A549 treated with AZD9567 at 1 μM for 4 hours (cell line): Measurements from ENCODE around the gene MARK3. TPM values are rescaled to one million over a fixed set of nuclear protein-coding genes. Genes with fewer than 3 reads are reported as not detected.

Source experiments
- total RNA-seq: library from RNA; stranded (reverse); fragments of 200-300 nt; extraction: Qiagen RNA extraction; gene quantifications from 5 replicates; pipeline ENCODE4 v1.2.3, GENCODE V29; 2022; ENCODE audit not compliant: insufficient read depth

Gene MARK3
- total RNA-seq: 53.4 to 59.3 TPM (median 56.6 TPM) in 5 replicates

DNA sequence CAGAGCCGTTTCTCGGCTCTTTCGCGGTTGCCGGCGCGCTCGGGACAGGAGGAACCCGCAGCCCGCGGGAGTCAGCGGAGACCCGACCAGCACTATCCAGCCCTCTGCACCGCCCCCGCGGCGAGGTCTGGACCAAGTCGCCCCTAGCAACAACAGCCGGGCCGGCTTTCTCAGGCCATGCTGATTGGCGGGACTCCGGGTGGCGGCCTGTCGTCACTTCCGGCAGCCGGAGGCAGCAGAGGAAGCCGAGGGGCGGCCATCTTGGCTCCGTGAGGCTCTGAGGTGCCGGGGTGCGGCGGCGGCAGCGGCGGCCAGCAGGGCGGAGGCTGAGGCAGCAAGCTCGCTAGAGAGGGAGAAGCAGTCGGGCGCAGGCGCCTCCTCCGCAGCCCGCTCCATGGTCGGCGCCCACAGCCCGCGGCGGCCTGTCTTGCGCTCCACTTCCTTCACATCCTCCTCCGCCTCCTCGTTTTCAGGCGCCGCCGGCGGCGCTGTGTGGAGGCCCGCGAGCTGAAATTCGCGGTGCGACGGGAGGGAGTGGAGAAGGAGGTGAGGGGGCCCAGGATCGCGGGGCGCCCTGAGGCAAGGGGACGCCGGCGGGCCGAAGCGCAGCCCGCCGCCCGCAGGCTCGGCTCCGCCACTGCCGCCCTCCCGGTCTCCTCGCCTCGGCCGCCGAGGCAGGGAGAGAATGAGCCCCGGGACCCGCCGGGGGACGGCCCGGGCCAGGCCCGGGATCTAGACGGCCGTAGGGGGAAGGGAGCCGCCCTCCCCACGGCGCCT is at the start of gene MARK3:
Gene MARK3, plus strand, starts transcription at position 264 of the 777 bp plus-strand sequence. CDS start 615 bp downstream, outside the sequence.

DNA sequence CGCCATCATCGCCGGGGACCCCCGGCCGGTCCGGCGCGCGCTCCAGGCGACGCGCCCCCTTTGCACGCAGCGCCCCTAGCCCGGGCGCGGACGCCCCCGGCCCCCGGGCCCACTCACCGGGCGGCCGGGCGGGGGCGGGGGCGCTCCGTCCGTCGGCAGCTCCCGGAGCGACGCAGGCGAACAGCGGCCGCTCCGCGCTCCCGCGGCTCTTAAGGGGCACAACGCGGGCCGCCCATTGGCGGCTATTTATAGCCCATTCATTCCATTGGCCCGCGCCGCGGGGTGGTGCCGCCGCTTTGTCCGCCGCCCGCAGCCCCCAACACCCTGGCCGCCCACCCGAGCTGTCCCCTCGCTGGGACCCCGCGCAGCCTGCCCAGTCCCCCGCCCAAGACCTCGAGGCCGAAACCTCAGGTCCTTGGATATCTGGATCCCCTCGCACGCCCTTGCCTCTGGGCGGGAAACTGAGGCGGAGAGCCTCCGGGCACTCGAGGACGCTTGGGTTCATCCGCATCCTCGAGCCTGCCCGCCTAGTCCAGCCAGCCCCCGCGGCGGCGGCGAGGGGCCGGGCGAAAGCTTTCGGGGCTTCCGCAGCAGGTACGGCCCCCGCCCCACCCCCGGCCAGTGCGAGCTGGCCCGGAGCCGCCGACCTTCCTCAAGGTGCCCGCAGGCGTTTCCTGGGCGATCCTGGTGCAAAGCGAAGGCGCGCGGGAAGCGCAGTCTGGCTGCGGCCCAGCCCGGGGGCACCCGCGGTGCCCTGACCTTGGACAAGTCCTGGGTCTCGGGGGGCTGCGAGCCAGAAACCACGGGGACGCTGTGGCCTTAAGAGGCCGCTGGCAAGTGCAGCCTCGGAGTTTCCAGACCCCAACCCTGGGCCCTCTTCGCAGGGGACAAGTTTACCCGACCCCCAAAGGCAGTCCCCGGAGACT is 137.7 kb downstream of the MARK3 start, which contains the start of gene CKB:
Gene CKB, minus strand, starts transcription at position 182 of the 926 bp plus-strand sequence. CDS start 337 bp downstream, outside the sequence.

DNA sequence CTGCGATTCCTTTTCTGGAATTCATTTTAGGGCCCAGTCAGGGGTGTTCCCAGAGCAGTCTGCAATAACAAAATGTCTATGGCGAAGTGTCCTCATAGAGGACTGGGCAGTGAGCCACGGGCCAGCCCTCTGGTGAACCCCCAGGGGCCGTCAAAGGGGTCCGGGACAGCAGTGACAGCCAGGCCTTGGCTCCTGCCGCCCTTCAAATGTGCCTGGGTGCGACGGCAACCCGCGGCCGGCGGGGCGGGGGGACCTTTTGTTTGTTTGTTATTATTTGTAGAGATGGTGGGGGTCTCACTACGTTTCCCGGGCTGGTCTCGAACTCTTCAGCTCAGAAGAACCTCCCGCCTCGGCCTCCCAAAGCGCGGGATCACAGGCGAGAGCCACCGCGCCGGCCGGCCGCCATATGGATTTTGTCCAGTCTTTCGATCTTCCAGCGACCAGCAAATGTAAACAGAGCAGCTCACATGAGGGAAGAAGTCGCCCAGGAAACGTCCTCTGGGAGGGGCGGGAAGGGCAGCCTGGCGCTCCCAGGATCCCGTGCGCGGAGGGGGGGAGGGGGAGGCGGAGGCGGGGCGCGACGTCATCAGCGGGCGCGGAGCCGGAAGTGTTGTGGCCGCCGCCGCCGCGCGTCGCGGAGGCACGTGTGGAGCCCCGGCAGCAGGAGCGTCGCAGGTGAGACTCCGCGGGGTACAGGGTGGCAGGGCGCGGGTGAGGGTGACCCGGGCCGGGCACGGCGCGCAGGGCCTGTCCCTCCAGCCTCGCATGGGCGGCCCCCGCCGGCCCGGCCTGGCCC is 143.6 kb downstream of the MARK3 start, which contains the start of gene TRMT61A:
Gene TRMT61A, plus strand, starts transcription at position 610 of the 796 bp plus-strand sequence. CDS start 783 bp downstream, outside the sequence.

Other genes with a start within 250 kb of the MARK3 start
- gene EIF5, start 51.2 kb upstream of the MARK3 start, total RNA-seq: 229 to 285 TPM (median 267 TPM) in 5 replicates
- 116 to 142 TPM (median 137 TPM) in 5 replicates for gene CKB, start 137.4 kb downstream of the MARK3 start, total RNA-seq
- 15.2 to 31.2 TPM (median 28.0 TPM) in 5 replicates for gene TRMT61A, start 143.8 kb downstream of the MARK3 start, total RNA-seq
- gene BAG5, start 177.2 kb downstream of the MARK3 start, total RNA-seq: 22.2 to 25.1 TPM (median 24.0 TPM) in 5 replicates
- 54.4 to 57.0 TPM (median 55.5 TPM) in 5 replicates for gene COA8, start 177.5 kb downstream of the MARK3 start, total RNA-seq
- 100 to 110 TPM (median 107 TPM) in 5 replicates for gene KLC1, start 243.8 kb downstream of the MARK3 start, total RNA-seq